ENCODE results near the gene USH1C. TPM values are rescaled to one million over a fixed set of nuclear protein-coding genes. Genes with fewer than 3 reads are reported as not detected.

USH1C gene
- total RNA-seq, 4 donors from 2014 or later: 110 to 1,022 (median 157) TPM

DNA sequence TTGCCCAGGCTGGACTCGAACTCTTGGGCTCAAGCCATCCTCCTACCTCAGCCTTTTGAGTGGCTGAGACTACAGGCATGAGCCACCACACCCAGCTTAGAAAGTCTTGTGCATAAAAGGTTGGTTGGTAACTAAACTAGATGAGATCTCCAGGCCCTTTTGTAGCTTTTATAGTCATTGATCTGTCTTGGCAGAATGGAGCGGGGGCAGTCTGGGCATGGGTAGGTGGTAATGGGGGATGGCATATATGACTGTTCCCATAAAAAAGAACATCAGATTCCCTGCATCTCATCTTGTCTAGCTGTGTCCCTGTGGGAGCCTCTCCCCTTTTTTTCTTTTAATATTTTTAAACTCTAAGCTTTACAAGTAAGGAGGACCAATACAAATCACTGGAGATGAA is 97.7 kb downstream of the USH1C start:
- TF ChIP-seq, protein P1, sequence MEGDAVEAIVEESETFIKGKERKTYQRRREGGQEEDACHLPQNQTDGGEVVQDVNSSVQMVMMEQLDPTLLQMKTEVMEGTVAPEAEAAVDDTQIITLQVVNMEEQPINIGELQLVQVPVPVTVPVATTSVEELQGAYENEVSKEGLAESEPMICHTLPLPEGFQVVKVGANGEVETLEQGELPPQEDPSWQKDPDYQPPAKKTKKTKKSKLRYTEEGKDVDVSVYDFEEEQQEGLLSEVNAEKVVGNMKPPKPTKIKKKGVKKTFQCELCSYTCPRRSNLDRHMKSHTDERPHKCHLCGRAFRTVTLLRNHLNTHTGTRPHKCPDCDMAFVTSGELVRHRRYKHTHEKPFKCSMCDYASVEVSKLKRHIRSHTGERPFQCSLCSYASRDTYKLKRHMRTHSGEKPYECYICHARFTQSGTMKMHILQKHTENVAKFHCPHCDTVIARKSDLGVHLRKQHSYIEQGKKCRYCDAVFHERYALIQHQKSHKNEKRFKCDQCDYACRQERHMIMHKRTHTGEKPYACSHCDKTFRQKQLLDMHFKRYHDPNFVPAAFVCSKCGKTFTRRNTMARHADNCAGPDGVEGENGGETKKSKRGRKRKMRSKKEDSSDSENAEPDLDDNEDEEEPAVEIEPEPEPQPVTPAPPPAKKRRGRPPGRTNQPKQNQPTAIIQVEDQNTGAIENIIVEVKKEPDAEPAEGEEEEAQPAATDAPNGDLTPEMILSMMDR (IDR thresholded peaks at IDR 0.05): no peak
- TF ChIP-seq EP300 (IDR thresholded peaks at IDR 0.05; ENCODE audit: low read depth): no peak
- TF ChIP-seq POLR2A (IDR thresholded peaks at IDR 0.05): no peak
- no peak for TF ChIP-seq POLR2AphosphoS5 (IDR thresholded peaks at IDR 0.05)
- no peak overlapping the region for H3K4me3 ChIP-seq
- no peaks in the 10 kb centered on the region for H3K9me3 ChIP-seq
- 87 to 100% methylated on average over 1 to 2 of the region's 2 CpGs for WGBS, 2 donors (ENCODE audit: low coverage in 1 of 2)
- no peak overlapping the region for H3K27ac ChIP-seq
- in situ Hi-C loops (cut with MboI; ENCODE audit: low pct_ligation_motif_present in 1 of 4, low pct_unique_long_range_greater_than_20kb in 1 of 4, low sequenced_read_pairs in 3 of 4): no loop called here
- DNase-seq: no peak
- H3K36me3 ChIP-seq: no peaks in the 10 kb centered on the region
- H3K27me3 ChIP-seq: peaks cover 15% of the 10 kb centered on the region
- intact Hi-C loops (cut with DNase I; ENCODE audit: low total_unique reads): no loop called here
- no peaks in the 10 kb centered on the region for H3K4me1 ChIP-seq

DNA sequence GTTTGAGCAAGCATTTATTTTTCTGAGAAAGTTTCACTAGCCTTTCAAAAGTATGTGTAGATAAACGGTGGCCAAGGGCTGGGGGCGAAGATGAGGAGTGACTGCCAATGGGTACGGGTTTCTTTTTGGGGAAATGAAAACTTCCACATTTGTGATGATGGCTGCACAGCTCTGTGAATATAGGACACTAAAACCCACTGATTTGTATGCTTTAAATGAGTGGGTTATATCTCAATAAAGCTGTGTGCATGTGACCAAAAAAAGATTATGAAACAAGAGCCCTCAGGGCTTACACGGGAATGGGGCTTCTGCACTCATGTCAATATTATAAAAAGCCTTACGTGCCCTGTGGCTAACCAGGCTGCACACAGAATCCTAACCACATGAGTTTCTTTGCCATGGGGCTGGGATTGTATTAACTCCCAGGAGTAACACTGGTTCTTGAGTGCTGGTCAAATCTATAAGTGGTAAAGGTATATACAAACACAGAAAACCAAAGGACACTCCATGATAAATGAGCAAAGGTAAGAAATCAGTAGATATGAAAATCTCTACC is 98.9 kb downstream of the USH1C start:
- Histone ChIP-seq H3K27ac (no peak overlapping the region), H3K4me3 (no peak overlapping the region), H3K36me3 (no peaks in the 10 kb centered on the region), H3K27me3 (peaks cover 14% of the 10 kb centered on the region), H3K4me1 (no peaks in the 10 kb centered on the region), H3K9me3 (no peaks in the 10 kb centered on the region)
- no peak for DNase-seq
- 67% methylated on average over 5 of the region's 5 CpGs; no CpG with 5 or more reads in 1 of the 2 donors for WGBS, 2 donors (ENCODE audit: low coverage in 1 of 2)
- in situ Hi-C loops (cut with MboI; ENCODE audit: low pct_ligation_motif_present in 1 of 4, low pct_unique_long_range_greater_than_20kb in 1 of 4, low sequenced_read_pairs in 3 of 4): no loop called here
- intact Hi-C loops (cut with DNase I; ENCODE audit: low total_unique reads): no loop called here
- TF ChIP-seq POLR2A (IDR thresholded peaks at IDR 0.05) (no peak), POLR2AphosphoS5 (IDR thresholded peaks at IDR 0.05) (no peak)
- TF ChIP-seq, protein P1 (IDR thresholded peaks at IDR 0.05): no peak

GRCh38 chr11:17443926-17444690 is 100.1 kb downstream of the USH1C start:
- in situ Hi-C loops (cut with MboI; ENCODE audit: low pct_ligation_motif_present in 1 of 4, low pct_unique_long_range_greater_than_20kb in 1 of 4, low sequenced_read_pairs in 3 of 4) (no loop called here), intact Hi-C loops (cut with DNase I; ENCODE audit: low total_unique reads) (no loop called here)
- Histone ChIP-seq H3K36me3 (no peaks in the 10 kb centered on the region), H3K9me3 (no peaks in the 10 kb centered on the region), H3K4me3 (no peak overlapping the region), H3K27me3 (peaks cover 20% of the 10 kb centered on the region), H3K4me1 (no peaks in the 10 kb centered on the region), H3K27ac (no peak overlapping the region)
- no peak for DNase-seq
- TF ChIP-seq POLR2AphosphoS5 (IDR thresholded peaks at IDR 0.05) (no peak), EP300 (IDR thresholded peaks at IDR 0.05; ENCODE audit: low read depth) (no peak), POLR2A (IDR thresholded peaks at IDR 0.05) (no peak)
- TF ChIP-seq, protein P1 (IDR thresholded peaks at IDR 0.05): no peak
- WGBS, 2 donors (ENCODE audit: low coverage in 1 of 2): 100% methylated on average over 1 to 2 of the region's 2 CpGs

Other genes with a start within 250 kb of the USH1C start
- gene NCR3LG1, start 192.6 kb downstream of the USH1C start, total RNA-seq: 10 to 100 TPM in 2 of 4 donors, 1 to 10 TPM in 2; 5.2 to 11.7 (median 9.4) TPM
- 100 to 1,000 TPM in 1 of 4 donors, 1 to 10 TPM in 2, not detected in 1; 1.3 to 135 (median 3.5) TPM for gene KCNJ11, start 155.8 kb downstream of the USH1C start, total RNA-seq
- gene ABCC8, start 67.6 kb downstream of the USH1C start, total RNA-seq: 1 to 10 TPM in 3 of 4 donors, under 1 TPM in 1; 0.40 to 4.0 (median 3.5) TPM
- not detected for gene OTOG, start 2.8 kb upstream of the USH1C start, total RNA-seq
- not detected for gene MYOD1, start 175.2 kb upstream of the USH1C start, total RNA-seq
- under 1 TPM in 1 of 4 donors, not detected in 3; 0.14 TPM for gene KCNC1, start 190.4 kb upstream of the USH1C start, total RNA-seq